H1 (cell line): ENCODE measurements around the gene PAX8. TPM values are rescaled to one million over a fixed set of nuclear protein-coding genes. Genes with fewer than 3 reads are reported as not detected.

Experiments
- CHD2 ChIP-seq: IDR thresholded peaks from 2 replicates; pipeline ENCODE4 v1.6.1; 2012; ENCODE audit warnings: low read length, improper control_type of control experiment
- CHD7 ChIP-seq: fragments of 300-600 bp; sonication (generic); IDR thresholded peaks from 2 replicates; pipeline ENCODE4 v1.7.1; 2012; ENCODE audit warnings: low read length, moderate library complexity, mild to moderate bottlenecking, inconsistent platforms; ENCODE audit not compliant: insufficient replicate concordance
- CTBP2 ChIP-seq: IDR thresholded peaks from 2 replicates; pipeline ENCODE4 v1.7.0; 2011; ENCODE audit warnings: borderline replicate concordance, mild to moderate bottlenecking, moderate library complexity, mixed read lengths, low read length; ENCODE audit not compliant: insufficient read depth, insufficient read length
- GTF2F1 ChIP-seq: IDR thresholded peaks from 2 replicates; pipeline ENCODE4 v1.6.1; 2012; ENCODE audit warnings: low read depth, low read length, improper control_type of control experiment, borderline replicate concordance
- KDM5A ChIP-seq: fragments of 200-600 bp; IDR thresholded peaks from 2 replicates; pipeline ENCODE4 v1.7.1; 2012; ENCODE audit warnings: mild to moderate bottlenecking, low read length, inconsistent platforms, mixed read lengths
- PHF8 ChIP-seq: fragments of 200-600 bp; sonication (generic); conservative IDR thresholded peaks from 2 replicates; pipeline ENCODE4 v1.7.1; 2012; ENCODE audit warnings: low read depth, mild to moderate bottlenecking, inconsistent platforms, low read length, moderate library complexity
- RBBP5 ChIP-seq: IDR thresholded peaks from 2 replicates; pipeline ENCODE4 v1.7.1; 2012; ENCODE audit warnings: low read depth, mild to moderate bottlenecking, inconsistent platforms, low read length, moderate library complexity, borderline replicate concordance
- TAF1 ChIP-seq: IDR thresholded peaks from 2 replicates; pipeline ENCODE4 v1.6.1; 2011; ENCODE audit warnings: mild to moderate bottlenecking, low read depth, low read length
- TCF12 ChIP-seq: IDR thresholded peaks from 2 replicates; pipeline ENCODE4 v1.6.1; 2011; ENCODE audit warnings: low read depth, mild to moderate bottlenecking, low read length
- ZNF274 ChIP-seq: IDR thresholded peaks from 2 replicates; pipeline ENCODE4 v1.7.0; 2012; ENCODE audit warnings: low read length, borderline replicate concordance; ENCODE audit errors: extremely low read depth
- polyA plus RNA-seq, 7 experiments: library from polyadenylated mRNA; depleted of rRNA in 3 of 7; stranded (reverse) in 5 of 7; unstranded in 2 of 7; fragments of >200 nt in 5 of 7; fragments of 200-250 nt in 2 of 7; gene quantifications; 1 replicate in 5 of 7; 2 replicates in 1 of 7; 4 replicates in 1 of 7; pipeline versions ENCODE4 v1.2.1 to v1.2.3, GENCODE V29; 2011 to 2013; ENCODE audit warnings: missing spikeins in 2 of 7, mixed read lengths in 2 of 7
- total RNA-seq: library from RNA; stranded (reverse); fragmentation: NEBNext Ultra II Directional; extraction: Animal tissue kit (Norgen Biotek cat#: 25700); gene quantifications from 2 replicates; pipeline ENCODE4 v1.2.1, GENCODE V29; 2021

Gene PAX8
- total and polyA plus RNA-seq, 2 of the 8 experiments (the other 6 are each of a cell fraction or from before 2014, with no cell fraction given) = 0.02 TPM; not detected in 1

- TF ChIP-seq CHD7 (no peak), GTF2F1 (no peak), CTBP2 (no peak), KDM5A (no peak), ZNF274 (no peak), PHF8 (no peak), RBBP5 (no peak), TAF1 (no peak), CHD2 (no peak), TCF12 (no peak)
These were observed 92.9 kb downstream of the PAX8 start (continued) for GRCh38 chr2:113185664-113186432.
